GM19452 (cell line): Measurements from ENCODE around the gene ZNF343.
"Not testable (repeated sequence)": the region's sequence is repeated elsewhere in the genome, so short reads cannot be mapped to it uniquely, and the experiment has no call there.

ENCODE experiments used
- ATAC-seq: cut with Tn5 transposase; IDR thresholded peaks from one replicate; pipeline ENCODE4 v1.9.1; 2021; ENCODE audit not compliant: unreplicated experiment

Gene ZNF343

DNA sequence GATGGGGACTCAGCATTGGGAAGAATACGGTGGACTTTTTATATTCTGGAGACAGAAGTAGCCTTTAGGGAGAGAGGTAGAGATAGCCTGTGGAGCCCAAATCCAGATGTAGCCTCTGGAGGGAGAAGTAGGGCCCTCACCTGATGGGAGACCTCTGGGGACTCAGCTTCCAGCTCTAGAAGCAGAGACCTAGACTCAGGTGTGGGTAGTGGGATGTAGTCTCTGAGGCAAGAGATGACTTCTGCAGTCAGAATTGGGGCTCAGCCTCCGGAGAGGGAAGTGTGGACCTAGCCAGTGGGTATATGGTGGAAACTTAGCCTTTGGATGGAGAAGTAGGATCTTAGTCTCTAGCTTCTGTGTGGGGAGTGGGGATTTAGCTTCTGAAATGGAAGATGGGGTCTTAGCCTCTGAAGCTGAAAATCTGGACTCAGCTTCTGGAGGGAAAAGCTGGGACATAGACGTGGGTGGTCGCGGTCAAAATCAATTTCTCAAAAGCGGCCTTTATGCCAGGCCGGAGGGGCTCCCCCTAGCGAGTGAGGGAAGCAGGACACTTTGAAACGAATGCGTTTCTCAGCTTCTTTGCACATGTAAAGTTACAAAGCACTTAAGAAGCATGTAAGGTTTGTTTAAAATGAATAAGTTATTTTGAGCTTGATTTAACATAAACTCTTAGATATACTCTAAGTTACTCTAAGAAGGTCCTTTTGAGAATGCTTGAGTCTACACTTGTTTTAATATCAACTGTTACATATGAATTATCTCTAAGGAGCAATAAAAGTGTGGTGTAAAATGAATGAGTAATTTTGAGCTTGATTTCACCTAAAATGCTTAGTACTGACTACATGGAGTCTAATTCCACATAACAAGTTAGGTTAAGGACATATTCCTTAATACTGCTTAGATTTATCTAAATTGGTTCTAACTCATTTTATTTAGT lies 12.9 kb upstream of the ZNF343 start:
- ATAC-seq, result no peak

DNA sequence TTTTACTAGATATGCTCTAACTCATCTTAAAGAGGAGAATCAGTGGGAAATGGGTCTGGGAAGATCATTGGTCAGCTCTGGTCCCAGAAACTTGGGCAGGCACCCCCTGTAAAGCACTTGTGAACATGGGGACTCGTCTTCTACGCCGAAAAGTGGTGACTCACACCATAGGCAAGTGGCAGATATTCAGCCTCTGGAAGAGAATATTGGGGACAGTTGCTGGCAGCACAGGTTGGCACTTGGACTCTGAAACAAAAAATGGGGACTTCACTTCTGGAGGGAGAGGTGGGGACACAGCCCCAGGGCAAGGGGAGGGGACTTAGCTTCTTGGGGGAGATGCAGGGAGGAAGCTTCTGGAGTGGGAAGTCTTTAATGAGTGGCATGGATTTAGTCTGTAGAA lies 11.9 kb upstream of the ZNF343 start:
- ATAC-seq, result no peak

DNA sequence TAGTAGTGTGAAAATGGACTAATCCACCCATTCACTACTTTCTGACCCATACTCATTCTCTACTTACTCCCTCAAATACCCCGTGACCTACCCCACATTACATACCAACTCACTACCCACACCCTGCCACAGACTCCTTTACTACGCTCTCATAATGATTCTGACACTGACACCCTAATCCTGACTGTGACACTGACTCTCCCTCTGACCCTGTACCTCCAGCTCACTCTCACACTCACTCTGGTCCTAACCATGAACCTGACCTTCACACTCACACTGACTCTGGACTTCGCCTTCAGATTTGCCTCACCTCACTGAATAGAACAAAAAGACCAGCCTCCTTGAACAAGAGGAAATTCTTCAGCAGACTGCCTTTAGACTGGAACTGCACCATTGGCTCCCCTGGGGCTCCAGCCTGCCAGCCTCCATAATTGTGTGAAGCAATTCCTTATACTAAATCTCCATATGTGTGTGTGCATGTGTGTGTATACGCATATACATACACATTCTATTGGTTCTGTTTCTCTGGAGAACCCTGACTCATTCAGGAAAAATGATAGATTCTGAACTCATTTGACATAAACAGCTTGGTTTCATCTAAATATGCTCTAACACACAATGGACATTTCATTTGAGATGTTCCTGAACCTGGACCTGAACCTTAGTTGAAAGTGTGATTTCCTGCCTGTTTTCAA lies 10.5 kb upstream of the ZNF343 start:
- no peak for ATAC-seq

DNA sequence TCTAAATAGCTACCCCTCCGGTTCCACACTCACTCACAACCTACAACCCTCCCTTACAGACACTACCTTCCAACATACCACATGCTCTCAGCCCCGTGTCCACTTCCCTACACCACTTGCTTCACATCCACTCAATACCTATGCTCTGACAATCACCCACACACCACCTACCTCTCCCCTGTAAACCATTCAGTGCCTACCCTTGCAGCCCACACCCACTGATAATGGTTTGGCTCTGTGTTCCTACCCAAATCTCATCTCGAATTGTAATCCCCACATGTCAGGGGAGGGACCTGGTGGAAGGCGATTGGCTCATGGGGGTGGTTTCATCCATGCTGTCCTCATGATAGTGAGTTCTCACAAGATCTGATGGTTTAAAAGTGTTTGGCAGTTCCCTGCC lies 9.8 kb upstream of the ZNF343 start:
- no peak for ATAC-seq

DNA sequence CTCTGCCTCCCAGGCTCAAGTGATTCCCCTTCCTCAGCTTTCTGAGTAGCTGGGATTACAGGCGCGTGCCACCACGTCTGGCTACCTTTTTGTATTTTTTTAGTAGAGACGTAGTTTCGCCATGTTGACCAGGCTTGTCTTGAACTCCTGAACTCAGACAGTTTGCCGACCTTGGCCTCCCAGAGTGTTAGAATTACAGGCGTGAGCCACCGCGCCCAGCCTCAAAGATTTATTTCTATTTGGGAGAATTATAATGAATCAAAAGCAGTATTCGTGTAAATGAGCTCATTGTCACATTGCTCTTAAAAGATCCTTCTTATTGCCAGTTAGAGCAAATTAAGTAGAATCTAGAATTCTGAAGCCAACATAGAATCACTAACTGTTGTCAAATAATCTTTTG lies 9.4 kb upstream of the ZNF343 start:
- no peak for ATAC-seq

DNA sequence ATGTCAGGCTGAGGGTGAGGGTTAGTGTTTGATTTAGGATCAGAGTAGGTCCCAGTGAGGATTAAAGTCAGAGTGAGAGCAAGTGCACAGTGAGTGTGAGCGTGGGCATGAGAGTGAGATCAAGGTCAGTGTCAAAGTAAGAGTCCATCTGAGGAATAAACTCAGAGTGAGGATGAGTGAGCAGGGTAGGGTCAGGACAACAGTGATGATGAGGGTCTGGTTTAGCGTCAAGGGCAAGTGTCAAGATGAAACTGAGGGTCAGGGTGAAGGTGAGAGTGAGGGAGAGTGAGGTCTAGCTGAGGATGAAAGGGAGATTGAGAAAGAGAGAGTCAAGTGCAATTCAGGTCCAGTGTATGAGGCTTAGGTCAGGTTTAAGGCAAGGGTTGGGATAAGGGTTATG lies 7.7 kb upstream of the ZNF343 start:
- no peak for ATAC-seq

DNA sequence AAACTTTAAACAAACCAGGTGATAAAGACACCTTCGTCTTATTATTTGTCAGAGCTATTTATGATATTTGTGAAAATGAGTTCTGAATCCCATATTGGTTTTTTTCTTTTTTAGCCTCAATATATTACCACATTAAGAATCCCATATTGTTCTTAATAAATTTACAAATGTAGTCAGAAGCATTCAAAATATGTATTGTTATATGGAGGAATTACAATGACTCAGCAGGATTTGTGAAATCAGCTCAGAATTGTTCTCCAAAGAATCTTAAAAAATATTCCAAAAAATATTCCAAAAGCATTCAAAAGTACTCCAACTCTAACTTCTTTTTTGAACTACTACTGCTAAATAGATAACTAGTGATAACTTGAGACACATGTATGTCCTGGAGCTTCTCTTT lies 6.5 kb upstream of the ZNF343 start:
- ATAC-seq, result no peak

DNA sequence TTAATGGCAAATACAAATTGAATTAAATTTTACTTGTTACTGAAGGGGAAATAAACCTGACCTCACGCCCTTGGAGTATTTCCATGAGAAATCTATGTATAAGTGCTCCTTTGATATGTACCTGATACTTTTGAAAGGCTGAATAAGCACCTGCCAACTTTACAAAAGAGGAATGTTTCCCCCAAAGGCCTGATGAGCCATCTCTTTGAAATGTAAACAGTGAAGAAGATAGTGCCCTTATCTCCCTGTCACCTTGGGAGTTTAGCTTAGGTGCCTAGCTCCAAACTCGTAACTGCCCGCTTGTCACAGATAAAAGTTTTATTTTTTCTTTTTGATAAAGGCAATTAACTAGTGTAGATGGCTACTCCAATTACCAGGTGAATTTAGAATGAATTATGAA lies 1.1 kb upstream of the ZNF343 start:
- ATAC-seq, result no peak

DNA sequence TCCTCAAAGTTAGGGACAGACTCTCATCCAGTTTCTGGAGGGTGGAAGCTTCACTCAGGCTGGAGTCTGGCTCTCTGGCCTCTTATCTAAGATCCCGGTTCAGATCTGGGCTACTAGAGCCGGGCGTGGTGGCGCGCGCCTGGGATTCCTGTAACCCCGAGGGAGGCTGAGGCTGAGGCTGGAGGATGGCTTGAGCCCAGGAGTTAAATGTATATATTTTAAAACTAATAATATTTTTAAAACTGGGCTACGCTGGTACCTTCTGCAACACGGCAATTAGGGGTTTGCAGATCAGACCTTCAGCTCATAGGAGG lies 710 bp upstream of the ZNF343 start:
- no peak for ATAC-seq

DNA sequence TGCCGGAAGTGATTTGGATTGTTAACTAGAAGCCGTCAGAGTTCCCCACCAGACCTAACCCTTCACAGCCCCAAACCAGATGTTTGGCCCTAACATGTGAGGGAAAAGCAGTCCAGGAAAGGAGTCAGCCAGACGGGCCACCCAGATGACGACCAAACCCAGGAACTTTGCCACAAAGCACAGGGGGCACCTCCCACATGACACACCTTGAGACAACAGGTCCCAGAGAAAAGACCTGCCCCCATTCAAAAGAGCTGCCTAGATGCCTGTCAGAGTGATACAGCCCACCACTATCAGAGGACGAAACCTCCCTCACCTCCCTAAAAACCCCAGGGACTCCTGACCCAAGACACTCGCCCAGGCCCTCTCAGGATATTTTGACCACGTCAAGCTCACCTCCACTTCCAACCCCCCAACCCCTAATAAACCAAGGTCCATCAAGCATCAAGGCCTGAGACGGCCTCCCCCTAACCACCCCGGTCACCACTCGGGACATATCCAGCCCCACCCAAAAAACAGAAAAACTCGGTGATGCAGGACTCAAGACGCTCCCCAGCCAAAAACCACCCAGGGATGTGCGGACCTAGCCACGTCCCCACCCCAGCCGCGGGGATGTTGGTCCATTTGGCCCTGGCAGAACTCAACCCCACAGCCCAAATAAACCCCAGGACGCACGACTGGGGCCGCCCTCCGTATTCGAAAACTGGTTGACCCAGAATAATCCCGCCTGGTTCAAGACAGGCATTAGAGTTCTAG lies 662 bp downstream of the ZNF343 start:
- no peak for ATAC-seq

DNA sequence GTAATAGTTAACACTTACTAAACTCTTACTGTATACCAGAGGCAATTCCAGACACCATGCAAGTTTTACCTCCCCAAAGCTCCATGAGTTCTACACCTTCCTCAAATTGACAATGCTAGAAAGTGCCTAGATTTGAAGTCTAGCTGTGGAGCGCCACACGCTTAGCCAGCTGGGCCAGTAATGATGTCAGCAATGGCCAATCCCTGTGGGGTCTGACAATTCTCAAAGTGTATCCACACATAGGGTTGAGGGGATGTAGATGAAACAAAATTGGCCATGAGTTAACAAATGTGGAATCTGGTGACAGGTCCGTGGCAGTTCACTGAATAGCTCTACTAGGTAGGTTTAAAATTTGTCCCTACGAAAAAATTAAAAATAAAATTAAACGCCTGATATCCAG lies 1.3 kb downstream of the ZNF343 start:
- no peak for ATAC-seq

DNA sequence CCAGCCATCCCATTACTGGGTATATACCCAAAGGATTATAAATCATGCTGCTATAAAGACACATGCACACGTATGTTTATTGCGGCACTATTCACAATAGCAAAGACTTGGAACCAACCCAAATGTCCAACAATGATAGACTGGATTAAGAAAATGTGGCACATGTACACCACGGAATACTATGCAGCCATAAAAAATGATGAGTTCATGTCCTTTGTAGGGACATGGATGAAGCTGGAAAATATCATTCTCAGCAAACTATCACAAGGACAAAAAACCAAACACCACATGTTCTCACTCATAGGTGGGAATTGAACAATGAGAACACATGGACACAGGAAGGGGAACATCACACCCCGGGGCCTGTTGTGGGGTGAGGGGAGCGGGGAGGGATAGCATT lies 2.3 kb downstream of the ZNF343 start:
- not testable (repeated sequence) for ATAC-seq

DNA sequence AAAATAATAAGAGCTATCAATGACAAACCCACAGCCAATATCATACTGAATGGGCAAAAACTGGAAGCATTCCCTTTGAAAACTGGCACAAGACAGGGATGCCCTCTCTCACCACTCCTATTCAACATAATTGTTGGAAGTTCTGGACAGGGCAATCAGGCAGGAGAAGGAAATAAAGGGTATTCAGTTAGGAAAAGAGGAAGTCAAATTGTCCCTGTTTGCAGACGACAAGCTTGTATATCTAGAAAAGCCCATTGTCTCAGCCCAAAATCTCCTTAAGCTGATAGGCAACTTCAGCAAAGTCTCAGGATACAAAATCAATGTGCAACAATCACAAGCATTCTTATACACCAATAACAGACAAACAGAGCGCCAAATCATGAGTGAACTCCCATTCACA lies 3.9 kb downstream of the ZNF343 start:
- not testable (repeated sequence) for ATAC-seq

DNA sequence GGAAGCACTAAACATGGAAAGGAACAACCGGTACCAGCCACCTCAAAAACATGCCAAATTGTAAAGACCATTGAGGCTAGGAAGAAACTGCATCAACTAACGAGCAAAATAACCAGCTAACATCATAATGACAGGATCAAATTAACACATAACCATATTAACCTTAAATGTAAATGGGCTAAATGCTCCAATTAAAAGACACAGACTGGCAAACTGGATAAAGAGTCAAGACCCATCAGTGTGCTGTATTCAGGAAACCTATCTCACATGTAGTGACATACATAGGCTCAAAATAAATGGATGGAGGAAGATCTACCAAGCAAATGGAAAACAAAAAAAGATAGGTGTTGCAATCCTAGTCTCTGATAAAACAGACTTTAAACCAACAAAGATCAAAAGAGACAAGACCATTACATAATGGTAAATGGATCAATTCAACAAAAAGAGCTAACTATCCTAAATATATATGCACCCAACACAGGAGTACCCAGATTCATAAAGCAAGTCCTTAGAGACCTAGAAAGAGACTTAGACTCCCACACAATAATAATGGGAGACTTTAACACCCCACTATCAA lies 5.8 kb downstream of the ZNF343 start:
- ATAC-seq, result not testable (repeated sequence)

DNA sequence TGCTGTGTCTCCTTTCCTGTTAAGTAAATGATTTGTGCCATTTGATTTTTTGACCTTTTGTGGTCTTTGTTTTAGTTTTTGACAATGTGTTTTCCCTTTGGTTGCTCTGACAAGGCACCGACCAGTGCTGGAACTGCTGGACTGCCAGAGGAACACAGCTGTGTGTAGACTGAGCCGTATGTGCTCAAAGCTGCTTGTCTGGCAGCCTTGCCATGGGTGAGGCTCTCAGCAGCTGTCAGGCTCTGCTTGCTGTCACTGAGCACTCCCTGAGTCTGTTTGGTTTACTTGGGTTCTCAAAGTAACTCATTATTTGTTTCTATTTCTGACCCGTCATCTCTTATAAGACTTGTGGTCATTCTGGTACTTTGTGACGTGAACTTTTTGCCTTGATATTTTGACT lies 23.1 kb downstream of the ZNF343 start:
- ATAC-seq, result no peak

DNA sequence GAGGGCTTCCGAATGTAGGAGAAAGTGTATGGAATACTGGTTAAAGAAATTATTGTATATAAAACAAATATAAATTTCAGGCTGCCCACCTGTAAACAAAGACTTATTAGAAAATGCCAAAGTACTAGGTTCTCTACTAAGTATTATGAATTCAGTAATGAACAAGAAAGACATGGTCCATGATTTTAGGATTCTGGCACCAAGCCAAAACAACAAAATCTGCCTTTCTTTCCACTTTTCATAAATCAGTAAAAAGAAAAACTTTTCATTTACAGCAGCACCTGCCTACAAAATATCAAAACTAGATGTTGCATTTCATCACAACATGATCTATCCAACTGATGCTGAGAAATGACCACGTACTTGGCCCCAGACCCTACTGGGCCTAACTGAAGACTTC lies 23.6 kb downstream of the ZNF343 start:
- ATAC-seq, result no peak

DNA sequence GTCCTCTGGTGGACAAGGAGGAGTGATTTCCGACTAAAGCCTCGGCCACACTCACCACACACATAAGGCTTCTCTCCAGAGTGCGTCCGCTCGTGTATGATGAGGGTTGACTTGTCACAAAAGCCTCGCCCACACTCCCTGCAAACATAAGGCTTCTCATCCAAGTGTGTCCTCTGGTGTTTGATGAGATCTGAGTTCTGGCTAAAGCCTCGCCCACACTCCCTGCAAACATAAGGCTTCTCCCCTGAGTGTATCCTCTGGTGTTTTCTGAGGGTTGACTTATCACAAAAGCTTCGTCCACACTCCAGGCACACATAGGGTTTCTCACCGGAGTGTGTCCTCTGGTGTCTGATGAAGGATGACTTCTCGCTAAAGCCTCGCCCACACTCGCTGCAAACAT lies 25.2 kb downstream of the ZNF343 start:
- no peak for ATAC-seq

DNA sequence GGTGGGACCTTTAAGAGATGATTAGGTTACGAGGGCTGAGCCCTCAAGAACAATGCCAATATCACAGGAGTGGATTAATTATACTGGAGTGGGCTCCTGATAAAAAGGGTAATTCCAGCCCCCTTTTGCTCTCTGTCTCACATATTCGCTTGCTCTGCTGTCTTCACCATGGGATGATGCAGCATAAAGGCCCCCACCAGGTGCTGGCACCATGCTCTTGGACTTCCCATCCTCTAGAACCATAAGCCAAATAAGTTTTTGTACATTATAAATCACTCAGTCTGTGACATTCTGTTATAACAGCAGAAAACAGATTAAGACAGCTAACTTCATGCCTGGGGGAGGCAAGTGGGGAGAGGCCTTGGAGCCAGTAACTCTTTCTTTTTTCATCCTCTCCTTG lies 28.3 kb downstream of the ZNF343 start:
- ATAC-seq, result no peak

DNA sequence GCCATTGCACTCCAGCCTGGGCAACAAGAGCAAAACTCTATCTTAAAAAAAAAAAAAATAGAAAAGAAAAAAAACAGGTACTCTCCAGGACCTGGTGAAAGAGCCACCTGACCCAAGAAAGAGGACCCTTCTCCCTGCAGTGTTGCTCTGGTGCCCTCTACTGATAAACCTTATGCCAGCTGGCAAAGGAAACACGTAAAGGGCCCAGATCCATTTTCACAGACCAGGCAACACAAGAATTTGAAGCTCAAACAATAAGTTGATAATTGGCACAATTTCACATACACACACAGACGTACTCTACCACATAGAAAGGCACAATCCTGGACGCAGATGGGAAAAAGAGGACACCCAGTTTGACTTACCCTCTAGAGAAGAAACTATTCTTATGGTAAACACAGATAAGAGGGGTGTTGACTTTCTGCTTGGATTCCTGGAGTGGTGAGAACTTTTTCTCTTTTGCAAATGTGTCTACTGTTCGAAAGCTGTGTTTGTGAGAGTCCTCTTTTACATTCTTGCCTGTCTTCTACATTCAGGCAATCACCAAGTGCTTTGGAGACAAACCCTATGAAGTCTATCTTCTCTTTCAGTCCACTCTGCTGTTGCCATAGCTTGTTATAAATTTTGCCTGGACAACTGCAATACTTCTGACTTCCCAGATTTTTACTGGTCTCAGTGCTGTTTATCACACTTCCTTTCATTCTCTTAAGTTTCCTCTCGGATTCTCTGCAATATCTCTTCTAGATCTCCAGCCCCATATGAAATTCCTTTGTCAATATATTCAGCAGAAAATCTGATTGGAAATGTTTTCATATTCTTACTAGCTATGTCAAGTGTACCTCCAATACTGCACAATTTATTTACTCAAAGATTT lies 31.7 kb downstream of the ZNF343 start:
- ATAC-seq, result no peak
